Frontal cortex (tissue), 4 donors: ENCODE data around the gene KIAA0513. TPM values are rescaled to one million over a fixed set of nuclear protein-coding genes. Genes with fewer than 3 reads are reported as not detected.

Experiments
- DNase-seq, 2 donors: peaks; one replicate each; pipeline ENCODE4 v3.0.0; 2012; ENCODE audit warnings: low spot score in 2 of 2
- FAIRE-seq: peaks from 2 replicates; lab custom pipeline; 2012; peaks lifted over from hg19 to GRCh38; lab: Jason Lieb, UNC
- total RNA-seq: library from RNA; depleted of rRNA; stranded (reverse); fragments of >200 nt; gene quantifications from one replicate; pipeline ENCODE4 v1.2.3, GENCODE V29; 2014
- donor health status: control.
- donor health status: control.
- donor health status: control.

Gene KIAA0513
- total RNA-seq, 1 donor from 2014 or later, result 55.8 TPM

GRCh38 chr16:85125570-85126393, 98.2 kb downstream of the KIAA0513 start:
- no peak for DNase-seq
- FAIRE-seq, result no peak

GRCh38 chr16:85126394-85126704, 98.8 kb downstream of the KIAA0513 start:
- FAIRE-seq (no peak), DNase-seq (no peak)

DNA sequence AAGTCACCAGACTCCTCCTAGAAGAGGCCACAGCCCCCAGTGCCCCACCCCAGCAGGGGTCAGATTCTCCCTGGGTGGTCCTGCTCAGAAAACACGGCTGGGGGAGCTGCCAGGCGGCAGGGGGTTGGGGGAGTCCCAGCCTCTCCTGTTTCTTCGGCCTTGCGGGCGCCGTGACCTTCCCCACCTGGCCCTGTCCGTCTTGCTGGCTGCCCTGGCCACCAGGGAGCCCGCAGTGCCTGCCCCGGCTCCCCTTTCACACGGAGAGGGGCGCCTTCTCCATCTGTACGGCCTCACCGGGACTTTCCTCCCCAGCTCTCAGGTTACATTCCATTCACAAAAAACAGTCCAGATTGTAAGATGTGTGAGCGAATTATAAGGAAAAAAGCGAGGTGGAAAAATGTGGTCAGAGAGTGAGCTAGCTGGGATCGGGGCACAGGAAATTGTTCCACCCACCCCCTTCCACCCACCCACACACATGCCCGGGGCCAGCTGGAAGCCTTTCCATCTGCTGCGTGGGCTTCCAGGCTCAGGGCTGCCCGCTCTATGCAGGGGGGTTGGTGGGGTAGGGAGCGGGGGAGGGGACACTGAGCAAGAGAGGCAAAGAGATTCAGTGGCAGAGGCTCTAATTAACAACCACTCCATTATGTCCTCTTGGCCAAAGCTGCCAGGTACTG, 99.2 kb downstream of the KIAA0513 start:
- FAIRE-seq, result no peak
- peak in 1 of 2 donors; percentile 69 for DNase-seq

GRCh38 chr16:85127379-85127723, 99.8 kb downstream of the KIAA0513 start:
- FAIRE-seq (no peak), DNase-seq (no peak)

- no peak for FAIRE-seq
- DNase-seq, result no peak
These were observed 100.7 kb downstream of the KIAA0513 start for GRCh38 chr16:85128079-85128837.

DNA sequence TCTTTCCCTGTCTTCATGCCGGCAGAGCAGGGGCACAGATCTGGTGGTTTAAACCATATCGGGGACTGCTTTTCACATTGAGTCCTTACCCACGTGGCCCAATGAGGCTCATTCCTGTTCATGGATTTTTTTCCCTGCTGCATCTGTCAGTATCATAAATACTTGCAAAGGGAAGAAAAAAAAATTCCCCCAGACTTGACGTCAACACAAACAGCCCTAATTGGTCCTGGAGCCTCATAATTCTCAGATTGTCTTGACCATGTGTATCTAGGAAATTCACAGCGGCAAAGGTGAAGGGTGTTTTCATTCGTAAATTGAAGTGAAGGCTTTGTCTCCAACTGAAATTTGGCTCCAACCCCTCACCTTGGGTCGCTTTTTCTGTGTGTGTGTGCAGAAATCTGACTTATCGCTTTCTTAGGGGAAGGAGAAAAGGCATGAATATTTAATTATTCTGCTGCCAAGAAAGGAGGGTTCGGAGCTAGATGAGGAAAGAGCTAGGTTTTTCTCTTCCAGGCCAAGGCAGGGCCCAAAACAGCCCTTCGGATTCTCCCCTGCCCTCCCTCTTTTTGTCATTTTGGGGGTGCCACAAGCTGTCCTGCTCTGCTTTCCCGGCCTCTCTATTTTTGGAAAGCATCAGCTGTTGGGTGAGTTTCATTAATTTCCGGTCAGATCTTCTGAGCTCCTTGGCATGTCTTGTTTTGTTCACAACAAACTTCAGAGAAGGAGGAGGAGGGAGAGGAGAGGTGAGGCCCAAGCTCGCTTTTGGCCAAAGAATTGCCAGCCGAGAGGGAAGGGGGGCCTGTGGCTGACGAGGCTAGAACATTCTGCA, 102.5 kb downstream of the KIAA0513 start:
- DNase-seq (no peak), FAIRE-seq (no peak)

GRCh38 chr16:85130705-85131028, 103.1 kb downstream of the KIAA0513 start:
- FAIRE-seq (no peak), DNase-seq (no peak)

- FAIRE-seq (no peak), DNase-seq (no peak)
These were observed 105.1 kb downstream of the KIAA0513 start for GRCh38 chr16:85132456-85133289.

- no peak for FAIRE-seq
These were observed 105.7 kb downstream of the KIAA0513 start for GRCh38 chr16:85133290-85133599.

GRCh38 chr16:85134076-85134788, 106.6 kb downstream of the KIAA0513 start:
- DNase-seq, result no peak
- no peak for FAIRE-seq

More at GRCh38 chr16:85133290-85133599, 105.7 kb downstream of the KIAA0513 start:
- no peak for DNase-seq

DNA sequence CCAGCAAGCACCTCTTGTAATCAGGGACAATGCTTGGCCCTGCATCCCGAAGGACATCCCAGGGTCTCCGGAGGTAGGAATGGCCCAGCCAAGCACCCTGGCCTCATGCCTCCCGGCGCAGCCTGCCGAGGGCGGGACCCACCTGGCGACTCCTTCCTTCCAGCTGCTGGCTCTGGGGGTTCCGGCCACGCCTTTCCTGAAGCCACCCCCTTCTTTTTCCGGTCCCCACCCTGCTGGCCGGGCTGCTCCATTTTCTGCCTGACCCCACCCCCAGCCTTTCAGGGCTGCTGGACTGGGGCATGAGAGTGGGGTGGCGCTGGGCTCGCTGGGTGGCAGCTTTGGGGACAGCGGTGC, 107.2 kb downstream of the KIAA0513 start:
- no peak for FAIRE-seq

GRCh38 chr16:85136213-85136701, 108.7 kb downstream of the KIAA0513 start:
- FAIRE-seq (no peak), DNase-seq (no peak)

More for the DNA sequence above, 107.2 kb downstream of the KIAA0513 start:
- no peak for DNase-seq

- DNase-seq (no peak), FAIRE-seq (no peak)
These were observed 109.2 kb downstream of the KIAA0513 start for GRCh38 chr16:85136702-85137322.

GRCh38 chr16:85137323-85138072, 109.9 kb downstream of the KIAA0513 start:
- FAIRE-seq, result no peak

DNA sequence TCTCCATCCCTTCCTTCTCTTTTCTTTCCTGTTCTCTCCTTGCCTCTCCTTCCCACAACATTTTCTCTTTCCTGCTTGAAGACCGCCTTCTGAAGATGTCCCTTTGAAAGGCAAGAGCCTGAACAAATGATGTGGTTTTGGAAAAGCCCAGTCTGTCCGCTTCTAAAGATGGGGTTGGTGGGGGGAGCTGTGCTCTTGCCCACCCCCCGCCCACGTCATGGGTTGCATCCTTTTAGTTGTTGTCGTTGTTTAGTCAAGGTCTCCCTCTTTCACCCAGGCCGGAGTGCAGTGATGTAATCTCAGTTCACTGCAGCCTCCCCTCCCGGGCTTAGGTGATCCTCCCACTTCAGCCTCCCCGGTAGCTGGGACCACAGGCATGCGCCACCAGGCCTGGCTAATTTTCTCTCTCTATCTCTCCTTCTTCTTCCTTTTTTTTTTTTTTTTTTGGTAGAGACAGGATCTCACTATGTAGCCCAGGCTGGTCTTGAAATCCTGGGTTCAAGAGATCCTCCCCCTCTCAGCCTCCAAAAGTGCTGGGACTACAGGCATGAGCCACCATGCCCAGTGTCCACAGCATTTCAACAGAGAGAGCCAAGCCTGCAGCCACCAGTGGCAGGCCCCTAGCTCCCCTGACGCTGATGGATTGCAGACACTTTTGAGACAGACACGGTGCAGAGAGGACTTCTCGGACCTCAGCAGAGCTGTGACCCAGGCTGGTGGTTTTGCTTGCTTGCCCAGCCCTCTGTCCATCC, 110.7 kb downstream of the KIAA0513 start:
- FAIRE-seq (no peak), DNase-seq (no peak)

More at GRCh38 chr16:85137323-85138072, 109.9 kb downstream of the KIAA0513 start:
- DNase-seq, result peak; percentile 79 to 89

DNA sequence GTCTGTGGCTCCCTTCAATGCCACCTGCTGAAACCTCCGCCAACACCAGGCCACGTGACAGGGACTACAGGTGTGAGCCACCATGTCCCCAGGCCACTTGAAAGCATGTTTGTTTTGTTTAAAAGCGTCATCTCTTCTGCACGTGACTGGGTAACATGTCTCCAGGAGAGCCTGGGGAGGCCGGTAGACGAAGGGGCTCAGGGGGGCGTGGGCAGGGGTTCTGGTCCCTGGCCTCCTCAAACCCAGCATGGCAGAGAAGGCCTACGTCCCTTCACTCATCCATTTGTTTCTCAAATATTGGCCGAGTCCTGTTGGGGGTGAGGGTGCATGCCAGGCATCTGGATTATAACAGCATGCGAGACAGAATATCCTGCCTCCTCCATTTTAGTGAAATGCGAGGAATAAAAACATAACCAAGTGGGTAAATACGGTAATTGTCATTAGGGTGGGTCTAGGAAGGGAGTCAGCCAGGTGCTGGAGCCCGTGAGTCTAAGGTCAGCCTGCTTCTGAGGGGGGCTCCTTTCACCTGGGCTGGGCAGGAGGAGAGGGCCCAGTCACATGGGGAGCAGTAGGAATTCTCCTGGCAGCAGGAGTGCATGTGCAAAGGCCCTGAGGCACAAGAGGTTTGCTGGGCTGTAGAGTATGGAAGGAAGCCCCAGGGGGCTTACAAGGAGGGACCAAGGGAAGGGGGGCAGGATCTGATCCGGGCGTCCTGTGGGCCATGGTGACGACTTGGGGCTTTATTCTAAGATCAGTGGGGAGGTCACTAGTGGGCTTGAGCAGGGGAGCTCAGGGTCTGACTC, 111.4 kb downstream of the KIAA0513 start:
- DNase-seq (no peak), FAIRE-seq (no peak)
